Heart right ventricle (tissue), 16 donors: ENCODE measurements around the gene TMED5. TPM values are rescaled to one million over a fixed set of nuclear protein-coding genes. Genes with fewer than 3 reads are reported as not detected.

Source experiments
- ATAC-seq, 8 donors: fragments of 200-7000 bp; cut with Tn5 transposase; one replicate each; pipeline ENCODE4 v1.9.1; 2020; ENCODE audit warnings: mild to moderate bottlenecking in 8 of 8, moderate library complexity in 8 of 8, moderate number of reproducible peaks in 1 of 8
- DNase-seq, 2 donors: peaks; one replicate each; pipeline ENCODE4 v3.0.0-alpha.2; 2020
- H3K27ac ChIP-seq, 10 donors: fragments of 200-600 bp; sonication (generic) in 2 of 10; one replicate each; pipeline versions ENCODE4 v1.5.0 to v1.8.0; 2020 to 2022; ENCODE audit warnings: mild to moderate bottlenecking in 3 of 10
- H3K27me3 ChIP-seq, 7 donors: fragments of 200-600 bp; one replicate each; pipeline ENCODE4 v1.8.0; 2021 to 2022; ENCODE audit warnings: mild to moderate bottlenecking in 2 of 7
- H3K36me3 ChIP-seq, 9 donors: fragments of 200-600 bp; sonication (generic) in 1 of 9; one replicate each; pipeline versions ENCODE4 v1.5.0 to v1.8.0; 2020 to 2022; ENCODE audit warnings: mild to moderate bottlenecking in 2 of 9
- H3K4me1 ChIP-seq, 9 donors: fragments of 200-600 bp; sonication (generic) in 1 of 9; one replicate each; pipeline versions ENCODE4 v1.5.0 to v1.8.0; 2020 to 2022; ENCODE audit warnings: mild to moderate bottlenecking in 4 of 9
- H3K4me3 ChIP-seq, 10 donors: fragments of 200-600 bp; sonication (generic) in 2 of 10; one replicate each; pipeline versions ENCODE4 v1.5.0 to v1.8.0; 2020 to 2022; ENCODE audit warnings: mild to moderate bottlenecking in 7 of 10, moderate library complexity in 2 of 10
- H3K9me3 ChIP-seq, 11 donors: fragments of 200-600 bp in 10 of 11; sonication (generic) in 2 of 11; one replicate each; pipeline versions ENCODE4 v1.5.0 to v1.8.0; 2013 to 2022; ENCODE audit warnings: mild to moderate bottlenecking in 2 of 11, control low read depth in 1 of 11, moderate library complexity in 1 of 11
- WGBS, 2 donors: extraction: QIAGEN DNeasy Blood & Tissue Kit; methylation state at CpG; one replicate each; pipeline ENCODE4 v1.1.7; 2013; ENCODE audit warnings: inconsistent platforms in 1 of 2; 5-methylcytosine and 5-hydroxymethylcytosine counted together
- intact Hi-C, 10 donors: fragments of 100-400 bp; cut with DNase I; formaldehyde crosslinking; loops; one replicate each; pipeline versions ENCODE4 v1.11.1 to v1.14.2; 2022
- polyA plus RNA-seq, 2 donors: library from polyadenylated mRNA; stranded (reverse); fragments of 200-250 nt; gene quantifications; one replicate each; pipeline ENCODE4 v1.2.3, GENCODE V29; 2013
- total RNA-seq, 10 donors: library from RNA; stranded (reverse); fragmentation: NEBNext Ultra II Directional in 3 of 10; extraction: Animal tissue kit (Norgen Biotek cat#: 25700) in 3 of 10; gene quantifications; one replicate each; pipeline versions ENCODE4 v1.2.1 to v1.2.4, GENCODE V29; 2021 to 2023
- TF ChIP-seq, protein P1 (sequence below), 9 donors: fragments of 200-600 bp; sonication (generic) in 2 of 9; IDR thresholded peaks; one replicate each; pipeline versions ENCODE4 v1.5.0 to v1.8.0; 2021 to 2022; ENCODE audit warnings: antibody characterized with exemption in 9 of 9, mild to moderate bottlenecking in 5 of 9, moderate library complexity in 1 of 9
- donor health status: Arrhythmogenic right ventricular cardiomyopathy.
- donor health status: ischemic (EF 13 %, LVEDD 7.1; RV severe dilation, severe dysfunction).
- donor health status: healthy with polysubstance abuse.
- donor health status: DM: no; HTN: yes; CAD: no.
- donor health status: DM: no; HTN: no; CAD: no.
- donor health status: ischemic (EF 25% LVEDD 6.9; RV normal size, moderate dysfunction).
- donor health status: ischemic (EF 25% LVEDD 5.7; RV mildly dilated, moderate dysfunction).
- donor health status: healthy.
- donor health status: DM: yes; HTN: yes; CAD: no.
- donor health status: Ischemic cardiomyopathy.
- donor health status: ischemic (EF 35%, LVEDD 5.7; RV mildly dilated, moderate dysfunction).
- donor health status: nonischemic (EF 11% LVEDD 7.7; RV severe dilation, severe dysfunction).
- donor health status: DM: yes; HTN: yes; CAD: no.
- donor health status: PGD.
- donor health status: ischemic (EF 29% LVEDD 5.4; RV normal size, mild dysfunction).
- donor health status: nonischemic (EF 23%, LVEDD 6.1; RV moderate dilation, normal function).

TMED5 gene
- total and polyA plus RNA-seq, 12 donors = 8.4 to 82.4 (median 38.4) TPM

DNA sequence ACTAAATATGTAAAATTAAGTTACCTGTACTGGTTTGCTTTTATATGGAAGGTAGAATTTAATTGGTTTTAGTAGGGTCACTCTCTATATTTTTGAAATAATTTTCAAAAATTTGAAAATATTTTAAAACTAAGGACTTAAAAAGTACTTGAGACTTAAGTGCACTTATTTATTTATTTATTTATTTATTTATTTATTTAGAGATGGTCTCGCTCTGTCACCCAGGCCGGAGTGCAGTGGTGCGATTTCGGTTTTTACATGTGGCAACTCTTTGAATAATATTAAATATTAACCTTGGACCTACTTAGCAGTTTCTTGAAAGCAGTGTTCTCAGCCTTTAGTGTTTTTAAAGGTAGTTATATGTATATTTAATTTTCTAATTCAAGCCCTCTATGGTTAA lies 36.4 kb downstream of the TMED5 start:
- H3K4me1 ChIP-seq = peaks cover 0 to 8% (median 0%) of the 10 kb centered on the region in 9 donors
- H3K27ac ChIP-seq = no peak overlapping the region
- H3K27me3 ChIP-seq = no peaks in the 10 kb centered on the region
- H3K4me3 ChIP-seq = no peak overlapping the region
- H3K36me3 ChIP-seq = peaks cover 0 to 43% (median 0%) of the 10 kb centered on the region in 9 donors
- ATAC-seq (no peak), DNase-seq (no peak)
- H3K9me3 ChIP-seq = no peaks in the 10 kb centered on the region
- intact Hi-C loops = no loop called here
- WGBS, 2 donors = 96 to 97% methylated on average over 4 of the region's 4 CpGs
- TF ChIP-seq, protein P1, sequence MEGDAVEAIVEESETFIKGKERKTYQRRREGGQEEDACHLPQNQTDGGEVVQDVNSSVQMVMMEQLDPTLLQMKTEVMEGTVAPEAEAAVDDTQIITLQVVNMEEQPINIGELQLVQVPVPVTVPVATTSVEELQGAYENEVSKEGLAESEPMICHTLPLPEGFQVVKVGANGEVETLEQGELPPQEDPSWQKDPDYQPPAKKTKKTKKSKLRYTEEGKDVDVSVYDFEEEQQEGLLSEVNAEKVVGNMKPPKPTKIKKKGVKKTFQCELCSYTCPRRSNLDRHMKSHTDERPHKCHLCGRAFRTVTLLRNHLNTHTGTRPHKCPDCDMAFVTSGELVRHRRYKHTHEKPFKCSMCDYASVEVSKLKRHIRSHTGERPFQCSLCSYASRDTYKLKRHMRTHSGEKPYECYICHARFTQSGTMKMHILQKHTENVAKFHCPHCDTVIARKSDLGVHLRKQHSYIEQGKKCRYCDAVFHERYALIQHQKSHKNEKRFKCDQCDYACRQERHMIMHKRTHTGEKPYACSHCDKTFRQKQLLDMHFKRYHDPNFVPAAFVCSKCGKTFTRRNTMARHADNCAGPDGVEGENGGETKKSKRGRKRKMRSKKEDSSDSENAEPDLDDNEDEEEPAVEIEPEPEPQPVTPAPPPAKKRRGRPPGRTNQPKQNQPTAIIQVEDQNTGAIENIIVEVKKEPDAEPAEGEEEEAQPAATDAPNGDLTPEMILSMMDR (IDR thresholded peaks at IDR 0.05) = no peak

DNA sequence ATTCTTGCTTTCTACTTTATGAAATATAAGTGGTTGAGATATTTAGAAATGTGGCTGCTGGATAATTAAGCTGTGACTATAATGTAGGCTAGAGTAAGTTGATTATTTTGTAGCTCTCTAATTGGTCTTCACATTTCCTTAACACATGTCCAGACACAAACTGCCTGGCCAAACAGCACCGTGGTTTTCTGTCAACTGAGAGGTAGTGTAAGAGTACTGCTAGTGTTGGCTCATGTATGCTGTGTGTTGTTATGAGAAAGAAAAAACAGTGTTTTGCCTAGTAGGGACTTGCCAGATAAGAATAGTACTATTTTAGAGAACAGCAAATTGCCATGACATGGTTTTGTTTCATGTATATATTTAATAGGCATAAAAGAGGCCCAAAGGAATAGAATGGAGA lies 37.1 kb downstream of the TMED5 start:
- no peak overlapping the region for H3K27ac ChIP-seq
- 70 to 72% methylated on average over 1 of the region's 1 CpG for WGBS, 2 donors
- H3K9me3 ChIP-seq = no peaks in the 10 kb centered on the region
- TF ChIP-seq, protein P1 (IDR thresholded peaks at IDR 0.05) = no peak
- peaks cover 0 to 43% (median 0%) of the 10 kb centered on the region in 9 donors for H3K36me3 ChIP-seq
- H3K4me1 ChIP-seq = peaks cover 0 to 7% (median 0%) of the 10 kb centered on the region in 9 donors
- no peak for DNase-seq
- H3K27me3 ChIP-seq = no peaks in the 10 kb centered on the region
- no peak overlapping the region for H3K4me3 ChIP-seq
- ATAC-seq = no peak
- intact Hi-C loops = no loop called here

DNA sequence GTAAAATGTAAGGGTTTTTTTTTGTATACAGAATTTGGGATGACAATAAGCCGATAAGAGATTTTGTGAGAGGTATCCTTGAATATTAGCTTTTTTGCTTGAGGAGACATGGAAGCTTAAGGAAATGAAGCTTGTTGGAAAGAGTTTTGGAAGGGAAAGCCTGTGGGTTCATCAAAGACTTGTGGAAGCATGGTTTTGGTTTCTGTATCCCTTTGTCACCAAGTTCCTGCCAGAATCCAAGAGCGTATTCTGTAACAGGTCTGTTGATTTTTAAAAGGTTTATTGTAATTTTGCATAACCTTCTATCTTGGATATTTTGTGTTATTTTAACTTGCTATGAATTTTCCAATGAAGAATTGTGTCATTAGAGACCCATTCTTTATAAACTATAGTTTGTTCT lies 38.1 kb downstream of the TMED5 start:
- Histone ChIP-seq H3K4me1 (no peaks in the 10 kb centered on the region), H3K4me3 (no peak overlapping the region), H3K36me3 (peaks cover 0 to 44% (median 0%) of the 10 kb centered on the region in 9 donors), H3K27me3 (no peaks in the 10 kb centered on the region), H3K27ac (no peak overlapping the region), H3K9me3 (no peaks in the 10 kb centered on the region)
- 97 to 98% methylated on average over 2 of the region's 2 CpGs for WGBS, 2 donors
- intact Hi-C loops = no loop called here
- ATAC-seq (no peak), DNase-seq (no peak)
- TF ChIP-seq, protein P1 (IDR thresholded peaks at IDR 0.05) = no peak

DNA sequence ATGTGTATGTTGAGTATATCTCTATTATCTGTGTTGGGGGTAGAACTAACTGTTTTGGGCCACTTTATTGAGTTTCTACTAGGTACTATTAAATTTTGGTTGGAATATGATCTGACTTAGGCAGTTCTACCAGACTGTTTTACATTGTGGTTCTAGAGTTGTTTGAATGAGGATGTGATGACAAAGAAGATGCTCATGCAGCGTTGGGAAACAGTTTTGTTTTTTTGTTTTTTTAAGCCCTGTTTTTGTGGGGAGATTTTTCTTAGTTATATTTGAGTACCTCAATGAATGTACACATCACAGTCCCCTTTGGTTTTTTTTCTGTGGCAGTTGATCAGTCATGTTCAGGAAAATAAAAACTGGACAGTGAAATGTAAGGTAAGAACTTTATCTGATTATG lies 40.1 kb downstream of the TMED5 start:
- TF ChIP-seq, protein P1 (IDR thresholded peaks at IDR 0.05) = no peak
- H3K4me1 ChIP-seq = no peaks in the 10 kb centered on the region
- H3K9me3 ChIP-seq = no peaks in the 10 kb centered on the region
- peaks cover 0 to 64% (median 12%) of the 10 kb centered on the region in 9 donors for H3K36me3 ChIP-seq
- intact Hi-C loops = no loop called here
- H3K27me3 ChIP-seq = no peaks in the 10 kb centered on the region
- H3K4me3 ChIP-seq = no peak overlapping the region
- no peak for ATAC-seq
- no peak for DNase-seq
- H3K27ac ChIP-seq = no peak overlapping the region
- 83 to 88% methylated on average over 1 of the region's 1 CpG for WGBS, 2 donors
